T-cell (primary cell): ENCODE data around the gene NAP1L1. TPM values are rescaled to one million over a fixed set of nuclear protein-coding genes. Genes with fewer than 3 reads are reported as not detected.

Experiments
- ATAC-seq, 4 experiments: fragments of 200-7000 bp in 3 of 4; fragments of 150-1000 bp in 1 of 4; cut with Tn5 transposase; replicated peaks in 1 of 4; 1 replicate in 3 of 4; 2 replicates in 1 of 4; pipeline ENCODE4 v1.10.0; 2021; ENCODE audit warnings: moderate library complexity in 3 of 4, mild to moderate bottlenecking in 2 of 4, moderate number of reproducible peaks in 1 of 4
- CTCF ChIA-PET, 2 donors: fragments of 300-600 bp; sonication (Branson Sonifier 250); formaldehyde crosslinking; loops; one replicate each; lab custom pipeline; 2022; ENCODE audit warnings: antibody characterized with exemption in 2 of 2; lab: Charles Lee
- POLR2A ChIA-PET, 2 donors: fragments of 300-600 bp; sonication (Branson Sonifier 250); formaldehyde crosslinking; loops; one replicate each; lab custom pipeline; 2022; ENCODE audit warnings: antibody characterized with exemption in 2 of 2; lab: Charles Lee
- DNase-seq, 35 experiments: peaks; one replicate each; pipeline versions ENCODE4 v3.0.0 to v3.0.0-alpha.2; 2013 to 2023
- H3K27ac ChIP-seq: one replicate; pipeline ENCODE4 v1.5.1; 2013; ENCODE audit warnings: low read length
- H3K27me3 ChIP-seq, 2 experiments: replicated peaks in 1 of 2; 1 replicate in 1 of 2; 2 replicates in 1 of 2; pipeline versions ENCODE4 v1.6.1 to v1.7.0; 2013; ENCODE audit warnings: low read length in 1 of 2, mixed read lengths in 1 of 2; ENCODE audit not compliant: control insufficient read depth in 2 of 2, insufficient read depth in 2 of 2; ENCODE audit errors: extremely low read depth in 1 of 2
- H3K36me3 ChIP-seq, 2 donors: 1 replicate in 1 of 2; 2 replicates in 1 of 2; pipeline versions ENCODE4 v1.6.1 to v1.7.0; 2013; ENCODE audit warnings: low read length in 1 of 2; ENCODE audit not compliant: control insufficient read depth in 2 of 2, insufficient read depth in 1 of 2; ENCODE audit errors: extremely low read depth in 1 of 2
- H3K4me1 ChIP-seq, 2 experiments: 1 replicate in 1 of 2; 2 replicates in 1 of 2; pipeline versions ENCODE4 v1.6.1 to v1.7.0; 2013; ENCODE audit warnings: low read length in 2 of 2, mixed read lengths in 1 of 2; ENCODE audit not compliant: insufficient read depth in 2 of 2, control insufficient read depth in 1 of 2; ENCODE audit errors: extremely low read depth in 1 of 2
- H3K4me3 ChIP-seq, 2 donors: 1 replicate in 1 of 2; 2 replicates in 1 of 2; pipeline versions ENCODE4 v1.5.1 to v1.7.0; 2013; ENCODE audit warnings: mild to moderate bottlenecking in 2 of 2, low read length in 1 of 2, moderate library complexity in 1 of 2; ENCODE audit not compliant: control insufficient read depth in 1 of 2; ENCODE audit errors: extremely low read depth in 1 of 2
- H3K9me3 ChIP-seq: 2 replicates; pipeline ENCODE4 v1.7.0; 2013
- H3K27ac Mint-ChIP-seq, 2 donors: one replicate each; pipeline ENCODE4 v1.8.0; 2020 to 2021; ENCODE audit warnings: mild to moderate bottlenecking in 2 of 2, mixed read lengths in 2 of 2
- H3K27me3 Mint-ChIP-seq, 2 donors: one replicate each; pipeline ENCODE4 v1.8.0; 2021 to 2022; ENCODE audit warnings: mixed read lengths in 2 of 2
- H3K36me3 Mint-ChIP-seq: one replicate; pipeline ENCODE4 v1.8.0; 2021; ENCODE audit warnings: mixed read lengths
- H3K4me1 Mint-ChIP-seq, 3 donors: one replicate each; pipeline ENCODE4 v1.8.0; 2020 to 2022; ENCODE audit warnings: mixed read lengths in 3 of 3, mild to moderate bottlenecking in 1 of 3
- H3K4me3 Mint-ChIP-seq, 3 donors: one replicate each; pipeline ENCODE4 v1.8.0; 2020 to 2022; ENCODE audit warnings: mild to moderate bottlenecking in 3 of 3, mixed read lengths in 3 of 3, moderate library complexity in 3 of 3
- H3K9me3 Mint-ChIP-seq, 3 donors: one replicate each; pipeline ENCODE4 v1.8.0; 2020 to 2022; ENCODE audit warnings: mixed read lengths in 3 of 3
- WGBS: methylation state at CpG from one replicate; pipeline ENCODE4 v1.1.5; 2013; ENCODE audit warnings: missing lambda C conversion rate; ENCODE audit not compliant: insufficient coverage; 5-methylcytosine and 5-hydroxymethylcytosine counted together
- total RNA-seq, 35 experiments: library from RNA in 6 of 35; stranded (reverse) in 6 of 35; fragments of 120-200 nt in 1 of 35; gene quantifications; one replicate each; pipeline versions ENCODE4 v1.2.1 to v1.2.4 and lab custom pipeline; 2013 to 2026

Gene NAP1L1
- total RNA-seq, 5 donors from 2014 or later (not counting 1 experiment from before 2014, with no cell fraction given), result 523 to 643 (median 591) TPM

- Histone ChIP-seq H3K27me3 (no peaks in the 10 kb centered on the region), H3K27ac (no peak overlapping the region), H3K36me3 (no peaks in the 10 kb centered on the region), H3K4me1 (no peaks in the 10 kb centered on the region), H3K9me3 (no peaks in the 10 kb centered on the region), H3K4me3 (no peak overlapping the region)
- Mint-ChIP-seq H3K36me3 (no peaks in the 10 kb centered on the region), H3K9me3 (peaks cover 0 to 7% (median 4%) of the 10 kb centered on the region in 3 donors), H3K4me1 (no peaks in the 10 kb centered on the region), H3K27ac (no peak overlapping the region), H3K27me3 (no peaks in the 10 kb centered on the region), H3K4me3 (no peak overlapping the region)
- no peak for DNase-seq
- POLR2A ChIA-PET, result no interaction called here
- CTCF ChIA-PET, result no interaction called here
- no peak for ATAC-seq
- WGBS, result 87% methylated on average over 6 of the region's 8 CpGs
Measured at GRCh38 chr12:76007640-76008039, 76.8 kb downstream of the NAP1L1 start.

- Histone ChIP-seq H3K27ac (no peak overlapping the region), H3K9me3 (no peaks in the 10 kb centered on the region), H3K4me3 (no peak overlapping the region), H3K36me3 (no peaks in the 10 kb centered on the region), H3K4me1 (no peaks in the 10 kb centered on the region), H3K27me3 (no peaks in the 10 kb centered on the region)
- Mint-ChIP-seq H3K36me3 (no peaks in the 10 kb centered on the region), H3K27me3 (no peaks in the 10 kb centered on the region), H3K4me3 (no peak overlapping the region), H3K4me1 (no peaks in the 10 kb centered on the region), H3K27ac (no peak overlapping the region), H3K9me3 (peaks cover 0 to 7% (median 4%) of the 10 kb centered on the region in 3 donors)
- ChIA-PET CTCF (interaction anchor here in 1 of 2 donors (0.5 kb wide), 1 partner anchor 99 kb away, joined by 4 read pairs; no protein-coding TSS in a partner anchor), POLR2A (no interaction called here)
- no peak for ATAC-seq
- 90% methylated on average over 2 of the region's 9 CpGs for WGBS
- no peak for DNase-seq
Measured at GRCh38 chr12:76006028-76006925, 78.2 kb downstream of the NAP1L1 start.

- POLR2A ChIA-PET, result interaction anchor here in 1 of 2 donors (0.6 kb wide), 1 partner anchor 17 kb away, joined by 4 read pairs; no protein-coding TSS in a partner anchor
Measured at GRCh38 chr12:76003355-76003638, 81.2 kb downstream of the NAP1L1 start.

DNA sequence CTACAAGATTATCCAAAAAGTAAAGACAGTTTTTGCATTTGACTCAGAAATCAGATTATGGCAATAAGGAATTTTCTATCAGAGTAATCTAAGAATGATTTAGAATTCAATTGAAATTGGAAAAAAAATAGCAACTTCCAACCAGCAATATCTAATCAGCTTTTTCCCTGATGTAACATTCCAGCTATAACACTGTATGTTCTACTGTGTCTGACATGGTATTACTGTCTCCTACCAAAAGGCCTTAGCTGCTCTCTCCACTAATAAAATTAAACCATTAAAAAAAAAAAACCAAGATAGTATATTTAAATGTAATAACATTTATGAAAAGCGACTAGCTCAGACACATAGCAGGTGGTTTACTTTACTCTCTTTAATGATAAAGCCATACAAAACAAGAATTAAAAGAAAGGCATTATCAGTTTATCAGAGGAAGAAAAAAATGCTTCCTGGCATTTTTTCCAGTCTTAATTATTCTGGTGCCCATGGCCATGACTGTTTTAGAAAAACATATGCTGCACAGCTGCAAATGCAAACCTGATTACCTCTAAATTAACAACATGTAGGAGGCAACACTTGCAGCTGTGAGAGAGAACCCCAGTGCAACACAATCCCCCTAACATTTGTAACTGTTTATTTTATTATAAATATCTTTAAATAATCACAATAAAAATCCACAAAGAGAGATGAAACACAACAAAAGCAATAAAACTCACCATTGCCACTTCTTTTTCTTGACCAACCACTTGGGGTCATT lies 81.7 kb downstream of the NAP1L1 start:
- Histone ChIP-seq H3K27me3 (no peaks in the 10 kb centered on the region), H3K9me3 (no peaks in the 10 kb centered on the region), H3K36me3 (no peaks in the 10 kb centered on the region), H3K27ac (no peak overlapping the region), H3K4me1 (no peaks in the 10 kb centered on the region), H3K4me3 (no peak overlapping the region)
- no CpG with 5 or more reads among the region's 1 CpG for WGBS
- DNase-seq (no peak), ATAC-seq (no peak)
- Mint-ChIP-seq H3K4me3 (no peak overlapping the region), H3K4me1 (no peaks in the 10 kb centered on the region), H3K9me3 (peaks cover 0 to 7% (median 4%) of the 10 kb centered on the region in 3 donors), H3K36me3 (no peaks in the 10 kb centered on the region), H3K27ac (no peak overlapping the region), H3K27me3 (no peaks in the 10 kb centered on the region)
- POLR2A ChIA-PET, result interaction anchor here in 1 of 2 donors (0.6 kb wide), 1 partner anchor 18 kb away, joined by 4 read pairs; no protein-coding TSS in a partner anchor
- CTCF ChIA-PET, result interaction anchor here in 1 of 2 donors (0.6 kb wide), 1 partner anchor 29 kb away, joined by 4 read pairs; the partner anchor contains the start of gene PHLDA1

More at GRCh38 chr12:76003355-76003638, 81.2 kb downstream of the NAP1L1 start:
- Histone ChIP-seq H3K27ac (no peak overlapping the region), H3K36me3 (no peaks in the 10 kb centered on the region), H3K4me3 (no peak overlapping the region), H3K27me3 (no peaks in the 10 kb centered on the region), H3K4me1 (no peaks in the 10 kb centered on the region), H3K9me3 (no peaks in the 10 kb centered on the region)
- ATAC-seq (no peak), DNase-seq (no peak)
- WGBS, result no CpG with 5 or more reads among the region's 2 CpGs
- no peak overlapping the region for H3K27ac Mint-ChIP-seq
- no peak overlapping the region for H3K4me3 Mint-ChIP-seq
- H3K27me3 Mint-ChIP-seq, result no peaks in the 10 kb centered on the region
- CTCF ChIA-PET, result no interaction called here
- peaks cover 0 to 7% (median 4%) of the 10 kb centered on the region in 3 donors for H3K9me3 Mint-ChIP-seq
- no peaks in the 10 kb centered on the region for H3K4me1 Mint-ChIP-seq
- H3K36me3 Mint-ChIP-seq, result no peaks in the 10 kb centered on the region

DNA sequence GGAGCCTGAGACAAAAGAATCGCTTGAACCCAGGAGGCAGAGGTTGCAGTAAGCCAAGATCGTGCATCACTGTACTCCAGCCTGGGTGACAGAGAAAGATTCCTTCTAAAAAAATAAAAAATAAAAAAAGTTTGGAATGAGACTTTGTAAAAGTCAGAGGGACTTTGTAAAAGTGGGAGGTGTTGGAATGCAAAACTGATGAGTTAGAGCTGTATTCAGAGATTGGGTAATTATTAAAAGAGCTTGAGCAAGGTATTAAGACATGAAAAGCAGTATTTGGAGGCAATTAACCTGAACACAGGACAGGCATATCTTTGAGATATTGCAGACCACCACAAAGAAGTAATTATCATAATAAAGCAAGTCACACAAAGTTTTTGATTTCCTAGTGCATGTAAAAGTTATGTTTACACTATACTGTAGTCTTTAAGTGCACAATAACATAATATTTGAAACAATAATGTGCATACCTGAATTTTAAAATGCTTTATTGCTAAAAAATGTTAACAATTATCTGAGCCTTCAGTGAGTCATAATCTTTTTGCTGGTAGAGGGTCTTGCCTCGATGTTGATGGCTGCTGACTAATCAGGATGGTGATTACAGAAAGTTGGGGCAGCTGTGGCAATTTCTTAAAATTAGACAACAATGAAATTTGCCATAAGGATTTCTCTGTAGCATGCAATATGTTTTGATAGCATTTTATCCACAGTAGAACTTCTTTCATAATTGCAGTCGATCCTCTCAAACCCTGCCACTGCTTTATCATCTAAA lies 86.0 kb downstream of the NAP1L1 start:
- ChIA-PET POLR2A (no interaction called here), CTCF (no interaction called here)
- H3K27me3 ChIP-seq, result no peaks in the 10 kb centered on the region
- H3K27ac ChIP-seq, result no peak overlapping the region
- no peaks in the 10 kb centered on the region for H3K4me1 ChIP-seq
- ATAC-seq (no peak), DNase-seq (no peak)
- 93% methylated on average over 2 of the region's 4 CpGs for WGBS
- Mint-ChIP-seq H3K4me3 (no peak overlapping the region), H3K36me3 (no peaks in the 10 kb centered on the region), H3K9me3 (no peaks in the 10 kb centered on the region), H3K4me1 (peaks cover 0 to 3% (median under 1%) of the 10 kb centered on the region in 3 donors), H3K27me3 (no peaks in the 10 kb centered on the region), H3K27ac (no peak overlapping the region)
- H3K9me3 ChIP-seq, result no peaks in the 10 kb centered on the region
- no peak overlapping the region for H3K4me3 ChIP-seq
- H3K36me3 ChIP-seq, result no peaks in the 10 kb centered on the region

GRCh38 chr12:75997658-75998057 lies 86.8 kb downstream of the NAP1L1 start:
- no peak overlapping the region for H3K4me3 ChIP-seq
- ATAC-seq (no peak), DNase-seq (no peak)
- ChIA-PET POLR2A (no interaction called here), CTCF (no interaction called here)
- WGBS, result 93% methylated on average over 3 of the region's 3 CpGs
- H3K27me3 ChIP-seq, result no peaks in the 10 kb centered on the region
- H3K4me1 Mint-ChIP-seq, result peaks cover 0 to 3% (median 3%) of the 10 kb centered on the region in 3 donors
- no peak overlapping the region for H3K27ac ChIP-seq
- no peaks in the 10 kb centered on the region for H3K9me3 ChIP-seq
- no peaks in the 10 kb centered on the region for H3K4me1 ChIP-seq
- H3K27me3 Mint-ChIP-seq, result no peaks in the 10 kb centered on the region
- H3K36me3 ChIP-seq, result no peaks in the 10 kb centered on the region
- no peak overlapping the region for H3K27ac Mint-ChIP-seq
- H3K36me3 Mint-ChIP-seq, result no peaks in the 10 kb centered on the region
- no peaks in the 10 kb centered on the region for H3K9me3 Mint-ChIP-seq
- no peak overlapping the region for H3K4me3 Mint-ChIP-seq
